KMS-11 (cell line): ENCODE data around the gene INPP5K.

Source experiments
- H2AFZ ChIP-seq: fragments of 200-600 bp; sonication (generic); 2 replicates; pipeline ENCODE4 v1.6.1; 2016; ENCODE audit warnings: antibody characterized with exemption, mixed run types, low read depth
- H3K27ac ChIP-seq: fragments of 200-600 bp; sonication (generic); 2 replicates; pipeline ENCODE4 v1.6.1; 2016; ENCODE audit warnings: mild to moderate bottlenecking, mixed run types
- H3K27me3 ChIP-seq: fragments of 200-600 bp; sonication (generic); 2 replicates; pipeline ENCODE4 v1.6.1; 2017; ENCODE audit warnings: mild to moderate bottlenecking, low read depth, mixed run types, moderate library complexity; ENCODE audit not compliant: insufficient read depth
- H3K36me3 ChIP-seq: fragments of 200-600 bp; sonication (generic); 2 replicates; pipeline ENCODE4 v1.6.1; 2017; ENCODE audit warnings: mild to moderate bottlenecking, mixed run types; ENCODE audit not compliant: insufficient read depth
- H3K4me1 ChIP-seq: fragments of 200-600 bp; sonication (generic); 2 replicates; pipeline ENCODE4 v1.6.1; 2016; ENCODE audit warnings: mild to moderate bottlenecking, low read depth, mixed run types; ENCODE audit not compliant: poor library complexity, severe bottlenecking
- H3K4me2 ChIP-seq: fragments of 200-600 bp; sonication (generic); 2 replicates; pipeline ENCODE4 v1.7.0; 2016; ENCODE audit warnings: mild to moderate bottlenecking, mixed run types
- H3K4me3 ChIP-seq: fragments of 200-600 bp; sonication (generic); IDR thresholded peaks from 2 replicates; pipeline ENCODE4 v1.6.1; 2017; ENCODE audit warnings: low read depth, low read length, mixed read lengths; ENCODE audit not compliant: insufficient read depth
- H3K79me2 ChIP-seq: fragments of 200-600 bp; sonication (generic); 2 replicates; pipeline ENCODE4 v1.6.1; 2016; ENCODE audit warnings: low read depth, mixed run types; ENCODE audit not compliant: insufficient read depth
- H3K9ac ChIP-seq: fragments of 200-600 bp; sonication (generic); 2 replicates; pipeline ENCODE4 v1.6.1; 2016; ENCODE audit warnings: mild to moderate bottlenecking, mixed run types
- H4K20me1 ChIP-seq: fragments of 200-600 bp; sonication (generic); 2 replicates; pipeline ENCODE4 v1.6.1; 2016; ENCODE audit warnings: mild to moderate bottlenecking, mixed run types; ENCODE audit not compliant: insufficient read depth
- TF ChIP-seq, protein P1 (sequence below): fragments of 200-600 bp; sonication (generic); conservative IDR thresholded peaks from 2 replicates; pipeline ENCODE4 v1.6.1; 2017; ENCODE audit warnings: low read depth, mild to moderate bottlenecking, antibody characterized with exemption, low read length, moderate library complexity, mixed read lengths

The INPP5K gene

DNA sequence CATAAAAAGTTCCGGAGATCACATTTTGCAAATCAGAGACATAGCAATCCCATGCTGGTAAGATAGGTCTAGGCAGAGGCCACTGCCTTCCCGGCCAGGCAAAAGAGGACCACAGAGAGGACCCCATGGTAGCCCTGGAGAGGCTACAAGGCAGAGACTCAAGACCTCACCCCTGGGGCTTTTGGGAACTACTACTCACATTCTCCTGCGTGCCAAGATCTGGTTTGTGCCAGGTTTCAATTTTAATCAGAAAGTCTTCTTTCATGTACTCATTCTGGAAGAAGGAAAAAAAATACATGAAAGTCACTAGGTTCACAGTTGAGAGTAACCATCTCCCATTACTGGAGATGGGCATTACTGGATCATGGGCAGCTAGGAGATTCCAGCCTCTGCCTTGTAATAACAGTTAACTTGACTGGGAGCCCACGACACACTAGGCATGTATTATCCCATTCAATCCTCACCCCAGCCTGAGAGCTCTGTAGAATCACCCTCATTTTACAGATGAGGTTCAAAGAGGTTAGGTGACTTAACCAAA lies 25.0 kb upstream of the INPP5K start:
- H3K4me2 ChIP-seq, result no peak overlapping the region
- no peak overlapping the region for H3K9ac ChIP-seq
- H3K4me3 ChIP-seq, result no peak overlapping the region
- TF ChIP-seq, protein P1, sequence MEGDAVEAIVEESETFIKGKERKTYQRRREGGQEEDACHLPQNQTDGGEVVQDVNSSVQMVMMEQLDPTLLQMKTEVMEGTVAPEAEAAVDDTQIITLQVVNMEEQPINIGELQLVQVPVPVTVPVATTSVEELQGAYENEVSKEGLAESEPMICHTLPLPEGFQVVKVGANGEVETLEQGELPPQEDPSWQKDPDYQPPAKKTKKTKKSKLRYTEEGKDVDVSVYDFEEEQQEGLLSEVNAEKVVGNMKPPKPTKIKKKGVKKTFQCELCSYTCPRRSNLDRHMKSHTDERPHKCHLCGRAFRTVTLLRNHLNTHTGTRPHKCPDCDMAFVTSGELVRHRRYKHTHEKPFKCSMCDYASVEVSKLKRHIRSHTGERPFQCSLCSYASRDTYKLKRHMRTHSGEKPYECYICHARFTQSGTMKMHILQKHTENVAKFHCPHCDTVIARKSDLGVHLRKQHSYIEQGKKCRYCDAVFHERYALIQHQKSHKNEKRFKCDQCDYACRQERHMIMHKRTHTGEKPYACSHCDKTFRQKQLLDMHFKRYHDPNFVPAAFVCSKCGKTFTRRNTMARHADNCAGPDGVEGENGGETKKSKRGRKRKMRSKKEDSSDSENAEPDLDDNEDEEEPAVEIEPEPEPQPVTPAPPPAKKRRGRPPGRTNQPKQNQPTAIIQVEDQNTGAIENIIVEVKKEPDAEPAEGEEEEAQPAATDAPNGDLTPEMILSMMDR, result no peak
- no peak overlapping the region for H3K27ac ChIP-seq
- no peaks in the 10 kb centered on the region for H3K4me1 ChIP-seq
- no peaks in the 10 kb centered on the region for H3K36me3 ChIP-seq
- no peaks in the 10 kb centered on the region for H3K79me2 ChIP-seq
- H3K27me3 ChIP-seq, result no peaks in the 10 kb centered on the region
- H4K20me1 ChIP-seq, result no peaks in the 10 kb centered on the region
- no peak overlapping the region for H2AFZ ChIP-seq

DNA sequence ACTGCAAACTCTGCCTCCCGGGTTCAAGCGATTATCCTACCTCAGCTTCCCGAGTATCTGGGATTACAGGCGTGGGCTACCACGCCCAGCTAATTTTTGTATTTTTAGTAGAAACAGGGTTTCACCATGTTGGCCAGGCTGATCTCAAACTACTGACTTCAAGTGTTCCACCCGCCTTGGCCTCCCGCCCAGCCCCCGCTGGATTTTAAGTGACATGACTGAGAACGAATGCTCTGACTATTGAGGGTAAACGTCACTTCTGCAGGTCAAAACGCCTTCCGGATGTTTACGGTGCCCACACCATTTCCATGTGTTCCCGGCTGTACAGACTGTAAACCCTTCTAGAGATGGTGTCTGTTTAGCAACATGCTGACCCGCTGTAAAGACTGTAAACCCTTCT lies 23.4 kb upstream of the INPP5K start:
- no peaks in the 10 kb centered on the region for H3K36me3 ChIP-seq
- TF ChIP-seq, protein P1, result no peak
- H3K79me2 ChIP-seq, result no peaks in the 10 kb centered on the region
- no peak overlapping the region for H3K4me3 ChIP-seq
- no peak overlapping the region for H3K27ac ChIP-seq
- H3K27me3 ChIP-seq, result no peaks in the 10 kb centered on the region
- H2AFZ ChIP-seq, result no peak overlapping the region
- no peaks in the 10 kb centered on the region for H4K20me1 ChIP-seq
- H3K4me2 ChIP-seq, result no peak overlapping the region
- no peaks in the 10 kb centered on the region for H3K4me1 ChIP-seq
- H3K9ac ChIP-seq, result no peak overlapping the region

DNA sequence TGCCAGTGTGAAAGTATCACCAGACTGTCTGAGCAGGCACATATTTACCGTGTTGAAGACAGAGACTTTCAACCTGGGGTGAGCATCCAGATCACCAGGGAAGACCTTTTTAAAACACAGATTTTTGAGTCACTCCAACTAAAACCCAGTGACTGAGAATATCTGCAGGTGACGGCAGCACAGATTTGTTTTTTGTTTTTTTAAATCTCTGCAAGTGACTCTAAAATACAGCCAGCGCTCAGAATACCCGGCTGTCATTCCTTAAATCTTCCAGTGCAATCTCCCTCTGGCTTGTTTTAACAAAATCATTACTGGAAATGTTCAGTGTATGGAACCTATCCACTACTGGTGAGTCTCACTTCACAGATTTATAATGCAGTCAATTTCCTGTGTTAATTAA lies 19.3 kb upstream of the INPP5K start:
- no peak overlapping the region for H2AFZ ChIP-seq
- H3K4me1 ChIP-seq, result no peaks in the 10 kb centered on the region
- no peaks in the 10 kb centered on the region for H3K27me3 ChIP-seq
- no peaks in the 10 kb centered on the region for H3K79me2 ChIP-seq
- TF ChIP-seq, protein P1, result no peak
- no peak overlapping the region for H3K27ac ChIP-seq
- H3K4me3 ChIP-seq, result no peak overlapping the region
- H3K9ac ChIP-seq, result no peak overlapping the region
- H3K36me3 ChIP-seq, result no peaks in the 10 kb centered on the region
- H3K4me2 ChIP-seq, result no peak overlapping the region
- H4K20me1 ChIP-seq, result no peaks in the 10 kb centered on the region

DNA sequence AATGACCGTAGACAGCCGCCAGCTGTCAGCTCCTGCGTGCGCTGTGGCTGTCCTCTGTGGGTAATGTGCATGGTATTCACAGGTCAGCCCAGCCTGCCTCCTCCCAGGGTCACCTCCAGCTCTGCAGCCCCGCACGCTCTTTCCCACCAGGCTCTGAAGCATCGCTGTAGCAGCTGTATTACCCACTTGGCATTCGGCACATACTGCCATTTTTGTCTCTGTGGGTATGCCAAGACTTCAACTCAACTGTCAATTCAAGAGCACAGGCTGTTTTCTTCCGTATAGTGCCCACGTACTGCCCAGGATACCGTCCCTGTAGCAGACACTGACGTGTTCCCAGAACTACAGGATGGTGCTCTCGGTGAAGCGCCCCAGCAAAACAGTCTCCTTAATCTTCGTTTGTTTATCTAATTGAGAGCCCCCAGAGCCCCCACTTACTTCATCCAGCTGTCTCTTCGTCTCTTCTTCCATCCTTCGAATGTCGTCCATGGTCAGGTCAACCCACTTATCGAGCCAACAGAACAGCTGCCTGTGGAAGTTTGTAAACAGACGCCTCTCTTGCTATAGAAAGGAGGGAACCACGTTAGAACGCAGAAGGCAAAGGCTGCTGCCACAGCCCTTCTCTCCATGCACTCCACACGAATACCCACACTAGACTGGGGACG lies 17.4 kb upstream of the INPP5K start:
- no peaks in the 10 kb centered on the region for H4K20me1 ChIP-seq
- H3K27ac ChIP-seq, result no peak overlapping the region
- no peaks in the 10 kb centered on the region for H3K27me3 ChIP-seq
- H3K79me2 ChIP-seq, result no peaks in the 10 kb centered on the region
- H3K9ac ChIP-seq, result no peak overlapping the region
- TF ChIP-seq, protein P1, result no peak
- no peaks in the 10 kb centered on the region for H3K36me3 ChIP-seq
- peaks cover 8% of the 10 kb centered on the region for H3K4me1 ChIP-seq
- no peak overlapping the region for H3K4me2 ChIP-seq
- no peak overlapping the region for H3K4me3 ChIP-seq
- no peak overlapping the region for H2AFZ ChIP-seq
